NK-92 (cell line): Measurements from ENCODE around the gene STX11.

Experiments used
- DNase-seq: peaks from one replicate; lab custom pipeline; 2025; ENCODE audit not compliant: unreplicated experiment; lab: John Stamatoyannopoulos, UW

Gene STX11

DNA sequence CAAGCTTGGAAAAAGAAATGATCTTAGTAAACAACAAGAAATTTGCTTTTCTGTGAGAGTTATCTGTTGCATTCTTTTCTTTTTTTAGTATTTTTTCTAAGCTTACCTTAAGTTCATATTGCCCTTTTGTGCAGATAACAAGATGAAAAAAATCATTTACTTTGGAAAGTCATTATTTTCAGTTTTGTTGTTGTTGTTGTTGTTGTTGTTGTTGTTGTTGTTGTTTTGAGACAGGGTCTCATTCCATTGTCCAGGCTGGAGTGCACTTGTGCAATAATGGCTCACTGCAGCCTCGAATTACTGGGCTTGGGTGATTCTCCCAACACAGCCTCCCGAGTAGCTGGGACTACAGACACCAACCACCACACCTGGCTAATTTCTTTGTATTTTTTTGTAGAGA lies 8.8 kb upstream of the STX11 start:
- no peak for DNase-seq

- no peak for DNase-seq
Observed at GRCh38 chr6:144143106-144143505, 7.2 kb upstream of the STX11 start.

- DNase-seq = no peak
Observed at GRCh38 chr6:144143878-144144277, 6.4 kb upstream of the STX11 start.

DNA sequence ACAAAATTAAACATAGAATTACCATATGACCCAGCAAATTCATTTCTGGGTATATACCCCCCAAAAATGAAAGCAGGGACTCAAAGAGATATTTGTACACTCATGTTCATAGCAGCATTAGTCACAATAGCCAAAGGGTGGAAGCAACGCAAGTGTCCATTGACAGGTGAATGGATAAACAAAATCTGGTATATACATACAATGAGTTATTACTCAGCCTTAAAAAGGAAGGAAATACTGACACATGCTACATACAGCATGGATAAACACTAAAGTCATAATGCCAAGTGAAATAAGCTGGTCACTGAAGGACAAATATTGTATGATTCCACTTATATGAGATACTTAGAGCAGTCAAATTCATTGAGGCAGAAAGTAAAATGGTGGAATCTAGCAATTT lies 5.3 kb upstream of the STX11 start:
- DNase-seq = no peak

DNA sequence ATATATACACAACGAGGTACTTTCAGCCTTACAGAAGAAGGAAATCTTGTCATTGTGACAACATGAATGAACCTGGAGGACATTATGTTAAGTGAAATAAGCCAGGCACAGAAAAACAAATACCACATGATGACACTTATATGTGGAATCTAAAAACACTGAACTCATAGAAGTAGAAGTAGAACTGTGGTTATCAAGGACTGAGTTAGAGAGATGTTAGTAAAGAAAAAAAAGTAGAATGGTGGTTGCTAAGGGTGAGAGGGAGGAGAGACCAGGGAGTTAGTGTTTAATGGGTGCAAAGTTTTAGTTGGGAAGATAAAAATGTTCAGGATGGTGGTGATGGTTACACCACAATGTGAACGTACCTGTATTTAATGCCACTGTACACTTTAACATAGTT lies 4.8 kb upstream of the STX11 start:
- DNase-seq = no peak

DNA sequence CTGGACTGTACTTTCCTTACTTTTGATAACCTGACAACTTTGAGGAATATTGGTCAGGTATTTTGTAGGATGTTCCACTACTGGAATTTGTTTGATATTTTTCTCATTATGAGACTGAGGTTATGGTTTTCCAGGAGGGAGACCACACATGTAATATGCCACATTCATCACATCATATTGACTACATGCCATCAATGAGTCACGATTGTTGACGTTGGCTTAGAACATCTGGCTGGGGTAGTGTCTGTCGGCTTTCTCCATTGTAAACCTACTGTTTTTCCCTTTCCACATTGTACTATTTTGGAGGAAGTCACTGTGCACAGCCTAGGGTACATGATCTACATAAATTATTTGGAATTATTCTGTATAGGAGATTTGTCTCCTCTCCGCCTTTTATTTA lies 1.4 kb upstream of the STX11 start:
- DNase-seq = no peak

DNA sequence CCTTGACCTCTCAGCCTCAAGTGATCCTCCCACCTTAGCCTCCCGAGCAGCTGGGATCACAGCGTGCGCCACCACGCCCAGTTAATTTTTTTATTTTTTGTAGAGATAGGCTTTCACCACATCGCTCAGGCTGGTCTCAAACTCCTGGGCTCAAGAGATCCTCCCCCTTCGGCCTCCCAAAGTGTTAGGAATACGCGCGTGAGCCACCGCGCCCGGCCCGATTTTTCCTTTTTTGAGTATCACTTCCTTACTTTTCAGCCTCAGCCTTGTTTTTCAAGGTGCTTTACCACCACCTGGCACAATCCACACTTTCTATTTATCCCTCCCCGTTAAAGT lies 791 bp upstream of the STX11 start:
- DNase-seq = no peak

DNA sequence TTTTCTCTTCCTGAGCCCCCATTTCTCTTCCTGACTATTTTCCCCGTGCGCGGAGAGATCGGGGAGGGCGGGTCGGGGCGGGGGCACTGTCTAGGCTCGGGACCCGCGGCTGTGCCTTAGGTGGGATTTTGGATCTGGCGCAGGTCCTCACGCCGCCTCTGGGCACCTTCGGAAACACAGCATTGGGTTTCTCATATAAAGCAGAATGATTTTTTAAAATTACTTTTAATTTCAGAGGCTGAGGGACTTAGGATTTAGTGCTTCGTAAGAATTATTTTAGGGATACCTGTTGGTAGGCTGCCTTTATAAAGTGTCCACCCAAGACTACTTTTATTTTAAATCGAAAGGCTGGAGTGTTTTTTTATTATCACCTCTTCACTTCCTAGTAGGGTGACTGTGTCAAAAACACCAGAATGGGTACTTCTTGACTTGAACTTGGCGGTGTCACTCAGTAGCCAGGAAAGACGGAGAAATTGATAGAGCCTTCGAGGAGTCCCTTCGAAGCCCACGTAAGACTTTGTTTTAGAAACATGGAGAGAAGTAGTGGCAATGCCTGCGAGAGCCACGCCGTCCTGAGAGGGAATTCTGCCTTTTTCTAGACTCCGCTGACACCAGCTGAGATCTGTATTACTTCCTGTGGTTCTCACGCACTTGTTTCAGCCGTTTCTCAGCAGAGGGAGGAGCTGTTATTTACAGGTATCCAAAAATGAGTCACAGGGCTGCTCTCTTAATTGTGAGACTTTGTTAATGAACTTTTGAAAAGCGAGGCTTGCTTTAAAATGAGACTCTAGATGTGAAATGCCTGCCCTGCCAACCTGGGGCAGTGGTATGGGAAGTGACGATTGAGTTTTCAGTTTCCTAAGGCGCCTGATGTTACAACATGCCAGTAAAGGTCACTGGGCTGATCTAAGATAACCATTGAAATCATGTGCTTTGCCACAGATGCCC lies 667 bp downstream of the STX11 start:
- DNase-seq = no peak

DNA sequence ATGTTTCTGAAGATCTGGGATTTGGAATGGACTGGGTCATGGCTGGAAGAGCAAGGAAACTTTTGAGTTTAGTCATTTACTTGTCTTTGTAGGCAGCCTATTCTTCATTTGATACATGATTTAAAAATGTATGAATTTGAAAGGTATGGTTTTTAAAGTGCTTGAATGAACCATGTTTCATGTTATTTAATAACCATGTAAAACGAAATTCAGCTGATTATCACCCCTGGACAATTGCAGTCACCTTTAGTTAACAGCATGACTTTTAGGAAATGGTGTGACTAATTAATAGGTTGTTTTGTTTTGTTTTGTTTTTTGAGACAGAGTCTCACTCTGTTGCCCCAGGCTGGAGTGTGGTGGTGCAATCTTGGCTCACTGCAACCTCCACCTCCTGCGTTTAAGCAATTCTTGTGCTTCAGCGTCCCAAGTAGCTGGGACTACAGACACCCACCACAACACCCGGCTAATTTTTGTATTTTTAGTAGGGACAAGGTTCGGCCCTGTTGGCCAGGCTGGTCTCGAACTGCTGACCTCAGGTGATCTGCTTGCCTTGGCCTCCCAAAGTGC lies 2.1 kb downstream of the STX11 start:
- no peak for DNase-seq

DNA sequence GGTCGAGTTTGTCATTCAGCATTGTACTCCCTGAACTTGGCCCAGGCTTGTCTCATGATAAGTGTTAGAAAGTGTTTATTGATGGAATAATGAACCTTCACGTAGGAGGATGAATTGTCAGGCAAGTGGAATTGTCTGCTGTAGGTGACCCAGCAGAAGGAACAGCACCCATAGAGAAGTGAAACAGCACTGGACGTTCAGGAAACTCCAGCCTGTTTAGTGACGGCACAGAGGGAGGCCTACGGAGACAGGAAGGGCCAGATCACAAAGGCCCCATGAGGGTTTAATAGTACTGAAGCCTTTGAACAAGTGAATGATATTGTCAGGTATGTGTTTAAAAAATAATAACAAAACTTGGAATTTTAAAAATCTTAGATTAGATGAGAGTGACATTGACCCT lies 2.9 kb downstream of the STX11 start:
- DNase-seq = no peak

DNA sequence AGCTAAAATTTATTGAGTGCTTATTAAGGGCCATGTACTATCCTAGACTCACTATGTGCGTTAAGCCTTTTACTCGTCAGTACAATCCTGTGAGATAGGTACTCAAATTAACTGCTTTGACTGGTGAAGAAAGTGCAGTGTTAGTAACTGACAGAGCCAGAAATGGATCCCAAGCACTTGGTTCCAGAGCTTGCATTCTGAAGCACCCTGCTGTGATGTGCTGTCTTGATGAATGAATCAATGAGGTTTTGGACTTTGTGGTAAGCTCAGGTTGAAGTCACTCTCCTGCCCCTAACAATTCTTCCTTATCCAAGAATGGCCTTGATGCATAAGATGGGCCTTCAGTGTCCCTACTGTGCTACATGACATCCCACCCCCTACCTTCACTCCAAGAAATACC lies 3.7 kb downstream of the STX11 start:
- DNase-seq = no peak

- DNase-seq = no peak
Observed at GRCh38 chr6:144155529-144155928, 5.2 kb downstream of the STX11 start.

GRCh38 chr6:144156338-144156737 lies 6.0 kb downstream of the STX11 start:
- no peak for DNase-seq

DNA sequence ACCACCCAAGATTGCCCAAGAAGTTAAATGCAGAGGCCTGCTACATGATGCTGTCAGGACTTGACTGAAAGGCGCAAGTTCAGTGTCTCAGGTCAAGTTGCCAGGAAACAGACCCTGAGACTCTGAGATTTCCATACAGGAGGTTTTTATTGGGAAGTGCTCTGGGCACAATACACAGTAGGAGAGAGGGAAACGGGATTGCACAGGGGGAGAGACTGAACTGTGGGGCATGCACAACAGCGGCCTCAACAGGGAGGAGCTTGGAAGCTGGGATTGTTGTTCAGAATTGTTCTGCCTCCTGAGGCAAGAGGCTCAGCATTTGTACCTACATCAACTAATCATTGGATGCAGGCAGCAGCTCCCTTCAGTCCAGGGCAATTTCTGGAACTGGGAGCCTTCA lies 6.7 kb downstream of the STX11 start:
- no peak for DNase-seq

DNA sequence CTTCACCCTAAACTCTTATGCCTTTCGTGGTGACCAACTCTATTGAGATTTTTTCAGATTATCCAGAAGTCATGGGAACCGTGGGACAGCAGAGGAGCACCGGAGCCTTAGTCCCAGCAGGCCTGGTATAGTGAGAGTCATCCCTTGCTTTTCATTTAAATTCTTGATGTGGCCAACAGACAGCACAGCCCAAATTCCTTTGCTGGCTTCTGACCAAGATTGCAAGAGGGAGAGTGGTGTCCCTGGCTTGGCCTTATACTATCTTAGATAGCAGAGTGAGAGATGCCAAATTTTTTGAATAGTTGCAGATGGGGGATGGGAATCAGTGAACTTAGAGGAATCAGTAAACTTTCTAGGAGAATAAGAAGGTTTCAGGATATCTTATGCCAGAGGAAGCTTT lies 7.8 kb downstream of the STX11 start:
- DNase-seq = no peak

GRCh38 chr6:144159223-144159622 lies 8.9 kb downstream of the STX11 start:
- DNase-seq = no peak

DNA sequence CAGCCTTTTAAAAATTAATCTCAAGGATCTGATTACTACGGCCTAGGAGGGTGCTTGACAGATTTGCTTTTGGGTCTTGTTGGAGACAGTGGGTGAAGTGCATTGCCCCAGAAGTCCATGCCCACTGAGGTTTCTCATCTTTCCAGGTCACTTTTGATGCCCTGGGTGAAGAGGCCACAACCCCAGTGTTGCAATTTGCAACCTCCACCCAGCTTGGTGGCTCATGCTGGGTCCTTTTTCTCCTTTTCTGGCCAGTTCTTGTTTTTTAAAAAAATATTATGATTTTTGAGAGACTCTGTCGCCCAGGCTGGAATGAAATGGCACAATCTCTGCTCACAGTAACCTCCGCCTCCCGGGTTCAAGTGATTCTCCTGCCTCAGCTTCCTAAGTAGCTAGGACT lies 9.4 kb downstream of the STX11 start:
- DNase-seq = no peak

- no peak for DNase-seq
Observed at GRCh38 chr6:144160431-144161005, 10.2 kb downstream of the STX11 start.

DNA sequence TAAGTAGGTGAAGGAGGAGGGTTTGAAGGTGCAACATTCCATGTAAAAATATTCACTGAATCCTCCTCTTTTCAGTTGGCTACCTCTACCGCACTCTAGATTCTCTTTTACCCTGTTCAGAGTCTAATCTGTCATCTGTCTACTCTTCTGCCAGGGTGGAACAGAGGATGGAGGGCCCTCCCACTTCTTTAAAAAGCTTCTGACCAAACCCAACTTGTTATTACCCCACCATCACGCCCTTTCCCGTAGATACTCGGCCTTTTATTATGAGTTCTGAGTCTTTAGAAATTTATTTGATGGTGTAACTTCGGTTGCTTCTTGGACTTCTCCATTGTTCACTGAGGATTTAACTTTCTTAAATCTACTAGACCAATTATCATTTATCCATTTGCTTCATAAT lies 11.7 kb downstream of the STX11 start:
- no peak for DNase-seq

GRCh38 chr6:144162977-144163376 lies 12.7 kb downstream of the STX11 start:
- DNase-seq = no peak

- no peak for DNase-seq
Observed at GRCh38 chr6:144165784-144166183, 15.5 kb downstream of the STX11 start.

- DNase-seq = no peak
Observed at GRCh38 chr6:144170044-144170443, 19.7 kb downstream of the STX11 start.

DNA sequence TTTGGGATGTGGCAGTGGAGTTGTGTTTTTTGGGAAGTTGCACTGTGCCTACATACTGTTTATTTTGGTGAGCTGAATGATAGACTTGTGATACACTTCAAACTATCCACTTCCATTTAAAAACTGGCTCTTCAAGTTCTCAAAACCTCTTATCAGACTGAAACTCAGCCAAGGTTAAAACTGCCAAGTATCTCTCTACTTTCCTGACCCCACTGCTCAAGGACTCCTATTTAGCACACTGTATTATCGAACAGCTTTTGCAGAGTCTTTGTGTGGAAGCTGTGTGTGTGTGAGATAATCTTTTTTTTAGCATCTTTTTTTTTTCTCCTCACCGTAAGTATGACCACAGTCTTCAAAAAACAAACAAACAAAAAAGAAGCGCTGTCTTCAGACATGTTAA lies 21.1 kb downstream of the STX11 start:
- no peak for DNase-seq
